Activated CD4-positive, alpha-beta T cell treated with anti-CD3 and anti-CD28 coated beads for 36 hours (primary cell): ENCODE results near the gene CHAMP1. TPM values are rescaled to one million over a fixed set of nuclear protein-coding genes. Genes with fewer than 3 reads are reported as not detected.
"Not testable (repeated sequence)": the region's sequence is repeated elsewhere in the genome, so short reads cannot be mapped to it uniquely, and the experiment has no call there.

Experiments
- ATAC-seq: fragments of 200-7000 bp; cut with Tn5 transposase; one replicate; pipeline ENCODE4 v1.10.0; 2021; ENCODE audit warnings: mild to moderate bottlenecking, moderate library complexity
- CTCF ChIA-PET: fragments of 350-600 bp; sonication (Branson Sonifier 250); formaldehyde crosslinking; loops from one replicate; lab custom pipeline; 2021; ENCODE audit warnings: antibody characterized with exemption; lab: Charles Lee
- POLR2A ChIA-PET: fragments of 350-600 bp; sonication (Branson Sonifier 250); formaldehyde crosslinking; loops from one replicate; lab custom pipeline; 2021; ENCODE audit warnings: antibody characterized with exemption, inconsistent platforms; lab: Charles Lee
- DNase-seq: peaks from one replicate; pipeline ENCODE4 v3.0.0-alpha.2; 2020
- H3K27ac Mint-ChIP-seq: one replicate; pipeline ENCODE4 v1.8.0; 2021; ENCODE audit warnings: mixed read lengths
- H3K27me3 Mint-ChIP-seq: one replicate; pipeline ENCODE4 v1.8.0; 2021; ENCODE audit warnings: mixed read lengths
- H3K36me3 Mint-ChIP-seq: one replicate; pipeline ENCODE4 v1.8.0; 2021; ENCODE audit warnings: low read depth, mixed read lengths
- H3K4me1 Mint-ChIP-seq: one replicate; pipeline ENCODE4 v1.8.0; 2021; ENCODE audit warnings: mixed read lengths
- H3K4me3 Mint-ChIP-seq: one replicate; pipeline ENCODE4 v1.8.0; 2021; ENCODE audit warnings: mild to moderate bottlenecking, moderate library complexity, mixed read lengths
- H3K9me3 Mint-ChIP-seq: one replicate; pipeline ENCODE4 v1.8.0; 2021; ENCODE audit warnings: low read depth, mixed read lengths
- intact Hi-C, 2 experiments: fragments of 100-400 bp; cut with DNase I in 1 of 2; cut with micrococcal nuclease in 1 of 2; formaldehyde crosslinking; loops; one replicate each; pipeline versions ENCODE4 v1.14.2 to v1.15.1; 2022 to 2024; cut with DNase I, micrococcal nuclease
- total RNA-seq, 2 experiments: library from RNA; stranded (reverse); gene quantifications; one replicate each; pipeline ENCODE4 v1.2.3, GENCODE V29; 2021

Gene CHAMP1
- total RNA-seq, 2 experiments from 2014 or later: 39.4 to 54.3 TPM

DNA sequence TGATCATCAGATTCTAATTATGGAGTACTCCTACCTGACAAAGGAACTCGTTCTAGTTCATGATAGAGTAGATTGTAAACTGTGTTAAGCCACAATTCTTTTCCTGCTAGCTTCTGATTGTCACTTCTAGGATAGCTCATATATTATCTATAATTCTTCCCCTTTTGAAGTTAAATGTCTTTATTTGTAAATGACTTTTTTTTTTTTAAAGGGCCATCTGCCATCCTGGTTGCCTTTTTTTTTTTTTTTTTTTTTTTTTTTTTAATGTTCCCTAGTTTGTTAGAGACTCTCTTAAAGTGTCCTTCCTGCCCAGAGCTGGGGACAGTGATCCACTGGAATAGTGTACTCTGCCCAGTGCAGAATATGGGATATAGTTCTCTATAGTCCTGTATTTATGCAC is 4.3 kb downstream of the CHAMP1 start:
- CTCF ChIA-PET: interaction anchor here (0.8 to 1.6 kb wide), 4 partner anchors 9 to 24 kb away, joined by 3 to 5 read pairs (median 4); no protein-coding TSS in a partner anchor
- H3K4me1 Mint-ChIP-seq: peaks cover 57% of the 10 kb centered on the region
- H3K9me3 Mint-ChIP-seq: no peaks in the 10 kb centered on the region
- ATAC-seq (no peak), DNase-seq (no peak)
- peak overlapping the region; percentile 40 for H3K27ac Mint-ChIP-seq
- peaks cover 62% of the 10 kb centered on the region for H3K36me3 Mint-ChIP-seq
- intact Hi-C loops: no loop called here
- H3K4me3 Mint-ChIP-seq: no peak overlapping the region
- H3K27me3 Mint-ChIP-seq: no peaks in the 10 kb centered on the region
- POLR2A ChIA-PET: interaction anchor here (0.7 kb wide), 1 partner anchor 171 kb away, joined by 3 read pairs; no protein-coding TSS in a partner anchor

- peak overlapping the region; percentile 29 for H3K27ac Mint-ChIP-seq
- H3K9me3 Mint-ChIP-seq: no peaks in the 10 kb centered on the region
- POLR2A ChIA-PET: no interaction called here
- CTCF ChIA-PET: interaction anchor here (0.8 to 1.6 kb wide), 3 partner anchors 14 to 23 kb away, joined by 3 to 5 read pairs (median 3); no protein-coding TSS in a partner anchor
- intact Hi-C loops: no loop called here
- H3K27me3 Mint-ChIP-seq: no peaks in the 10 kb centered on the region
- DNase-seq (no peak), ATAC-seq (no peak)
- no peak overlapping the region for H3K4me3 Mint-ChIP-seq
- peaks cover 71% of the 10 kb centered on the region for H3K36me3 Mint-ChIP-seq
- peaks cover 62% of the 10 kb centered on the region for H3K4me1 Mint-ChIP-seq
These were observed 5.2 kb downstream of the CHAMP1 start for GRCh38 chr13:114319441-114319913.

- no peaks in the 10 kb centered on the region for H3K9me3 Mint-ChIP-seq
- POLR2A ChIA-PET: no interaction called here
- intact Hi-C loops: no loop called here
- H3K36me3 Mint-ChIP-seq: peaks cover 73% of the 10 kb centered on the region
- H3K4me3 Mint-ChIP-seq: no peak overlapping the region
- H3K4me1 Mint-ChIP-seq: peaks cover 64% of the 10 kb centered on the region
- ATAC-seq (no peak), DNase-seq (no peak)
- CTCF ChIA-PET: interaction anchor here (1.6 kb wide), 1 partner anchor 22 kb away, joined by 5 read pairs; no protein-coding TSS in a partner anchor
- H3K27ac Mint-ChIP-seq: peak overlapping the region; percentile 33
- no peaks in the 10 kb centered on the region for H3K27me3 Mint-ChIP-seq
These were observed 5.8 kb downstream of the CHAMP1 start for GRCh38 chr13:114320065-114320464.

- CTCF ChIA-PET: no interaction called here
- peaks cover 69% of the 10 kb centered on the region for H3K4me1 Mint-ChIP-seq
- DNase-seq (no peak), ATAC-seq (no peak)
- intact Hi-C loops: no loop called here
- no peak overlapping the region for H3K4me3 Mint-ChIP-seq
- POLR2A ChIA-PET: no interaction called here
- H3K9me3 Mint-ChIP-seq: no peaks in the 10 kb centered on the region
- no peak overlapping the region for H3K27ac Mint-ChIP-seq
- H3K36me3 Mint-ChIP-seq: peaks cover 78% of the 10 kb centered on the region
- H3K27me3 Mint-ChIP-seq: no peaks in the 10 kb centered on the region
These were observed 7.0 kb downstream of the CHAMP1 start for GRCh38 chr13:114321256-114321655.

DNA sequence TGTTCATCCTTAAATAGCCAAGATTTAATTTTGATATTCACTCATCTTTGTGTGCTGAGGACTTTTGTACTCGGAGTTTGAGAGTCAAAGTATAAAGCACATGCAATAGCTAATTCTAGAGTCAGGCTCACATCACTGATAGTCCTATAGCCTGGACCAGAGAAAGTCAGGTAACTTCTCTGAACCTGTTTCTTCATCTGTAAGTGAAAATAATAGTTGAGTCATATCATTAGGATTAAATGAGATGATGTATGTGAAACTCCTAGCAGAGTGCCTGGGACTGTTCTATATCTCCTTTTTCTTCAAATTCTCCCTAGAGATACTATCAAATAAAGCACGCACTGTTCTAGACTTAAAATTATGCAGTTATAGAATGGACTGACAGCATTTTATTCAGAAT is 9.0 kb downstream of the CHAMP1 start:
- Mint-ChIP-seq H3K27ac (no peak overlapping the region), H3K4me1 (peaks cover 59% of the 10 kb centered on the region), H3K27me3 (no peaks in the 10 kb centered on the region), H3K36me3 (peaks cover 79% of the 10 kb centered on the region), H3K9me3 (no peaks in the 10 kb centered on the region), H3K4me3 (no peak overlapping the region)
- intact Hi-C loops: no loop called here
- DNase-seq (no peak), ATAC-seq (peak; percentile 48)
- POLR2A ChIA-PET: interaction anchor here (0.6 to 1.0 kb wide), 2 partner anchors 10 to 17 kb away, joined by 3 to 6 read pairs; no protein-coding TSS in a partner anchor
- CTCF ChIA-PET: no interaction called here

DNA sequence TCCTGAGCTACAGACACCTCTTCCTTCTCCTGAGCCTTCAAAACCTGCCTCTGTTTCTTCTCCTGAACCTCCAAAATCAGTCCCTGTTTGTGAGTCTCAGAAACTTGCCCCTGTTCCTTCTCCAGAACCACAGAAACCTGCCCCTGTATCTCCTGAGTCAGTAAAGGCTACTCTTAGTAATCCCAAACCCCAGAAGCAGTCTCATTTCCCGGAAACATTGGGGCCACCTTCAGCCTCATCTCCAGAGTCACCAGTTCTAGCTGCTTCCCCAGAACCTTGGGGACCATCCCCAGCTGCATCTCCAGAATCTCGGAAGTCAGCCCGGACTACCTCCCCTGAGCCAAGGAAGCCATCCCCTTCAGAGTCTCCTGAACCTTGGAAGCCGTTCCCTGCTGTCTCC is 10.0 kb downstream of the CHAMP1 start:
- peak overlapping the region; percentile 85 for H3K27ac Mint-ChIP-seq
- H3K4me1 Mint-ChIP-seq: peaks cover 51% of the 10 kb centered on the region
- ATAC-seq: peak; percentile 40
- no peaks in the 10 kb centered on the region for H3K27me3 Mint-ChIP-seq
- POLR2A ChIA-PET: interaction anchor here (1.9 kb wide), 1 partner anchor 11 kb away, joined by 4 read pairs; no protein-coding TSS in a partner anchor
- DNase-seq: peak; percentile 30
- peak overlapping the region; percentile 20 for H3K4me3 Mint-ChIP-seq
- peaks cover 76% of the 10 kb centered on the region for H3K36me3 Mint-ChIP-seq
- intact Hi-C loops: no loop called here
- CTCF ChIA-PET: interaction anchor here (0.8 to 2.1 kb wide), 2 partner anchors 11 to 28 kb away, joined by 3 to 5 read pairs; no protein-coding TSS in a partner anchor
- no peaks in the 10 kb centered on the region for H3K9me3 Mint-ChIP-seq

DNA sequence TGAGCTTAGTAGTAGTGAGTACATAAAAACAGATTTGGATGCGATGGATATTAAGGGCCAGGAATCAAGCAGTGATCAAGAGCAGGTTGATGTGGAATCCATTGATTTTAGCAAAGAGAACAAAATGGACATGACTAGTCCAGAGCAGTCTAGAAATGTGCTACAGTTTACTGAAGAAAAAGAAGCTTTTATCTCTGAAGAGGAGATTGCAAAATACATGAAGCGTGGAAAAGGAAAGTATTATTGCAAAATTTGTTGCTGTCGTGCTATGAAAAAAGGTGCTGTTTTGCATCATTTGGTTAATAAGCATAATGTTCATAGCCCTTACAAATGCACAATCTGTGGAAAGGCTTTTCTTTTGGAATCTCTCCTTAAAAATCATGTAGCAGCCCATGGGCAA is 11.4 kb downstream of the CHAMP1 start:
- ChIA-PET CTCF (interaction anchor here (1.2 to 2.1 kb wide), 2 partner anchors 10 to 13 kb away, joined by 3 to 5 read pairs; no protein-coding TSS in a partner anchor), POLR2A (interaction anchor here (1.9 kb wide), 1 partner anchor 12 kb away, joined by 4 read pairs; no protein-coding TSS in a partner anchor)
- Mint-ChIP-seq H3K27me3 (no peaks in the 10 kb centered on the region), H3K4me1 (peaks cover 39% of the 10 kb centered on the region), H3K36me3 (peaks cover 64% of the 10 kb centered on the region), H3K27ac (peak overlapping the region; percentile 21), H3K4me3 (no peak overlapping the region), H3K9me3 (no peaks in the 10 kb centered on the region)
- intact Hi-C loops: no loop called here
- DNase-seq (no peak), ATAC-seq (no peak)

GRCh38 chr13:114328034-114328433 is 13.7 kb downstream of the CHAMP1 start:
- H3K27ac Mint-ChIP-seq: peak overlapping the region; percentile 51
- no peak for DNase-seq
- H3K4me3 Mint-ChIP-seq: no peak overlapping the region
- peaks cover 32% of the 10 kb centered on the region for H3K4me1 Mint-ChIP-seq
- ChIA-PET CTCF (interaction anchor here (0.8 to 1.2 kb wide), 3 partner anchors 9 to 20 kb away, joined by 3 to 5 read pairs (median 3); no protein-coding TSS in a partner anchor), POLR2A (no interaction called here)
- H3K36me3 Mint-ChIP-seq: peaks cover 47% of the 10 kb centered on the region
- ATAC-seq: no peak
- no peaks in the 10 kb centered on the region for H3K9me3 Mint-ChIP-seq
- no peaks in the 10 kb centered on the region for H3K27me3 Mint-ChIP-seq
- intact Hi-C loops: no loop called here

GRCh38 chr13:114328595-114328994 is 14.3 kb downstream of the CHAMP1 start:
- no peak for ATAC-seq
- H3K27me3 Mint-ChIP-seq: no peaks in the 10 kb centered on the region
- peaks cover 42% of the 10 kb centered on the region for H3K36me3 Mint-ChIP-seq
- no peak for DNase-seq
- intact Hi-C loops: no loop called here
- no peaks in the 10 kb centered on the region for H3K9me3 Mint-ChIP-seq
- H3K27ac Mint-ChIP-seq: no peak overlapping the region
- CTCF ChIA-PET: interaction anchor here (1.2 kb wide), 1 partner anchor 10 kb away, joined by 5 read pairs; no protein-coding TSS in a partner anchor
- H3K4me3 Mint-ChIP-seq: no peak overlapping the region
- H3K4me1 Mint-ChIP-seq: peaks cover 29% of the 10 kb centered on the region
- POLR2A ChIA-PET: no interaction called here

- H3K36me3 Mint-ChIP-seq: peaks cover 27% of the 10 kb centered on the region
- no peaks in the 10 kb centered on the region for H3K27me3 Mint-ChIP-seq
- H3K9me3 Mint-ChIP-seq: no peaks in the 10 kb centered on the region
- POLR2A ChIA-PET: no interaction called here
- no peak overlapping the region for H3K27ac Mint-ChIP-seq
- intact Hi-C loops: no loop called here
- DNase-seq (no peak), ATAC-seq (no peak)
- H3K4me1 Mint-ChIP-seq: peaks cover 20% of the 10 kb centered on the region
- CTCF ChIA-PET: no interaction called here
- H3K4me3 Mint-ChIP-seq: no peak overlapping the region
These were observed 15.8 kb downstream of the CHAMP1 start for GRCh38 chr13:114330086-114330485.

DNA sequence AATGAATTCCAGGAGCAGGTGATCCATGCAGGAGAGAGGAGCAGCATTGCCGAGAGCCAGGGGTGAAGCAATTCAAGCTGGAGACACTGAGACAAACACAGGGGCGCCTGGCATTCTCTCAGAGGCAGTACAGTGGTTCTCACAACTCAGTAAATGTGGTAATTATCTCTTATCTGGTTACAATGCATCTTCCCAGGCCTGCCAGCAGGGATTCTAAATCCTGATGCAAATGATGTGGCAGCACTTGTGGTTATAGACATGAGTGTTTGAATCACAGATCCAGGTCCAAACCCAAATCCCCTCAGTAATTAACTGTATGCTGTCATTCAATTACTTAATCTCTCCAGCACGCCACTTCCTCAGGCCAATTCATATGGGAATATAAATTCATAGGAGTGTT is 19.6 kb downstream of the CHAMP1 start:
- CTCF ChIA-PET, H3K27ac Mint-ChIP-seq, H3K9me3 Mint-ChIP-seq, H3K27me3 Mint-ChIP-seq, intact Hi-C loops, H3K36me3 Mint-ChIP-seq, H3K4me3 Mint-ChIP-seq, H3K4me1 Mint-ChIP-seq, ATAC-seq, DNase-seq: not testable (repeated sequence)
- POLR2A ChIA-PET: interaction anchor here (0.8 kb wide), 1 partner anchor 18 kb away, joined by 3 read pairs; no protein-coding TSS in a partner anchor
